MM.1S (cell line): ENCODE results near the gene COLQ.

Source experiments
- DNase-seq: peaks from one replicate; pipeline ENCODE4 v3.0.0-alpha.2; 2015
- H2AFZ ChIP-seq: fragments of 300-600 bp; sonication (generic); 2 replicates; pipeline ENCODE4 v1.6.0; 2016; ENCODE audit warnings: antibody characterized with exemption, low read length
- H3F3A ChIP-seq: fragments of 300-600 bp; sonication (generic); 2 replicates; pipeline ENCODE4 v1.6.1; 2016; ENCODE audit warnings: mild to moderate bottlenecking, antibody characterized with exemption, low read length, moderate library complexity, mixed read lengths; ENCODE audit not compliant: insufficient read depth
- H3K27ac ChIP-seq: fragments of 300-600 bp; sonication (generic); 2 replicates; pipeline ENCODE4 v1.5.1; 2016; ENCODE audit warnings: mild to moderate bottlenecking, low read length
- H3K27me3 ChIP-seq: fragments of 300-600 bp; sonication (generic); replicated peaks from 2 replicates; pipeline ENCODE4 v1.6.0; 2016; ENCODE audit warnings: low read length; ENCODE audit not compliant: insufficient read depth
- H3K36me3 ChIP-seq: fragments of 300-600 bp; sonication (generic); replicated peaks from 2 replicates; pipeline ENCODE4 v1.6.1; 2016; ENCODE audit warnings: mild to moderate bottlenecking, low read length, mixed read lengths; ENCODE audit not compliant: insufficient read depth
- H3K4me1 ChIP-seq: fragments of 300-600 bp; sonication (generic); 2 replicates; pipeline ENCODE4 v1.6.1; 2016; ENCODE audit warnings: low read length, mixed read lengths
- H3K4me2 ChIP-seq: fragments of 300-600 bp; sonication (generic); 2 replicates; pipeline ENCODE4 v1.6.0; 2016; ENCODE audit warnings: low read depth, low read length
- H3K4me3 ChIP-seq: fragments of 300-600 bp; sonication (generic); 2 replicates; pipeline ENCODE4 v1.5.1; 2016; ENCODE audit warnings: low read length, mixed read lengths
- H3K79me2 ChIP-seq: fragments of 300-600 bp; sonication (generic); 2 replicates; pipeline ENCODE4 v1.6.1; 2016; ENCODE audit warnings: mixed run types, low read length, mixed read lengths
- H3K9ac ChIP-seq: fragments of 300-600 bp; sonication (generic); 2 replicates; pipeline ENCODE4 v1.6.1; 2016; ENCODE audit warnings: low read length, mixed read lengths
- H3K9me2 ChIP-seq: fragments of 300-600 bp; sonication (generic); replicated peaks from 2 replicates; pipeline ENCODE4 v1.6.1; 2016; ENCODE audit warnings: mild to moderate bottlenecking, low read length, mixed read lengths; ENCODE audit not compliant: insufficient read depth
- H3K9me3 ChIP-seq: fragments of 300-600 bp; sonication (generic); replicated peaks from 2 replicates; pipeline ENCODE4 v1.6.1; 2016; ENCODE audit warnings: mild to moderate bottlenecking, low read length, mixed read lengths; ENCODE audit not compliant: insufficient read depth
- H4K20me1 ChIP-seq: fragments of 300-600 bp; sonication (generic); 2 replicates; pipeline ENCODE4 v1.6.1; 2016; ENCODE audit warnings: mild to moderate bottlenecking, low read length, moderate library complexity, mixed read lengths; ENCODE audit not compliant: insufficient read depth
- CTCF ChIP-seq: fragments of 300-600 bp; sonication (generic); IDR thresholded peaks from 2 replicates; pipeline ENCODE4 v1.5.1; 2016; ENCODE audit warnings: antibody characterized with exemption, low read length, mixed read lengths
- EZH2 ChIP-seq: fragments of 300-600 bp; sonication (generic); optimal IDR thresholded peaks from 2 replicates; pipeline ENCODE3; 2017; ENCODE audit warnings: low read depth, mild to moderate bottlenecking, antibody characterized with exemption, low read length, mixed read lengths
- EZH2phosphoT487 ChIP-seq: fragments of 300-600 bp; sonication (generic); IDR thresholded peaks from 2 replicates; pipeline ENCODE4 v1.6.1; 2018; ENCODE audit warnings: antibody characterized with exemption, low read length

COLQ gene

DNA sequence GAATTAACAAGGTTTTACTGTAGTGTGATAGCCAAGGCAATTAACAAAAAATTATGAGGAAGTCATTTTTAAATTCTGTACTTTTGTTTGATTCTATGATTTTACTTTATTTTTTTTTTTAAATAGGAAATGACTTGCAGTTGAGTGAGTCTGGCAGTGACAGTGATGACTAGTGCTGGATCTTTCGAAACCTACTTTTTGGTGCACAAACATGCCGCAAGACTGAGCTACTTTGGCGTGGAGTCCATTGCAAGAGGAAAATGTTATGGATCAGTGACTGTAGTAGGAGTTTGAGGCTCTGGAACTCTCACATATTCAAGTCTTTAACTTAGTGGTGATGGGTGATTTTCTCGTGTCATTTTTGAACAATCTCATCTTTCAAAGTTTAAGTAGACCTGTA, 82.5 kb downstream of the COLQ start:
- no peak for TF ChIP-seq CTCF
- no peak for TF ChIP-seq EZH2
- no peak for TF ChIP-seq EZH2phosphoT487
- H3K9me3 ChIP-seq: no peaks in the 10 kb centered on the region
- H3K9ac ChIP-seq: no peak overlapping the region
- no peak overlapping the region for H3K4me2 ChIP-seq
- H3K27ac ChIP-seq: no peak overlapping the region
- H3K79me2 ChIP-seq: no peaks in the 10 kb centered on the region
- H3K9me2 ChIP-seq: no peaks in the 10 kb centered on the region
- DNase-seq: no peak
- H3F3A ChIP-seq: no peaks in the 10 kb centered on the region
- no peak overlapping the region for H2AFZ ChIP-seq
- no peaks in the 10 kb centered on the region for H4K20me1 ChIP-seq
- H3K27me3 ChIP-seq: no peaks in the 10 kb centered on the region
- peaks cover 7% of the 10 kb centered on the region; the same call in 1 of the 2 replicates for H3K36me3 ChIP-seq
- H3K4me3 ChIP-seq: no peak overlapping the region
- no peaks in the 10 kb centered on the region for H3K4me1 ChIP-seq

GRCh38 chr3:15436246-15436645, 85.3 kb downstream of the COLQ start:
- H3K27me3 ChIP-seq: no peaks in the 10 kb centered on the region
- H3K36me3 ChIP-seq: peaks cover 7% of the 10 kb centered on the region; the same call in 1 of the 2 replicates
- DNase-seq: no peak
- H3K9me2 ChIP-seq: no peaks in the 10 kb centered on the region
- H3K9me3 ChIP-seq: no peaks in the 10 kb centered on the region
- H3K4me2 ChIP-seq: no peak overlapping the region
- no peak overlapping the region for H3K9ac ChIP-seq
- H3K4me1 ChIP-seq: no peaks in the 10 kb centered on the region
- H3K4me3 ChIP-seq: no peak overlapping the region
- H3F3A ChIP-seq: no peaks in the 10 kb centered on the region
- no peak overlapping the region for H3K27ac ChIP-seq
- peaks cover 2% of the 10 kb centered on the region for H3K79me2 ChIP-seq
- TF ChIP-seq EZH2 (no peak), CTCF (no peak), EZH2phosphoT487 (no peak)
- H2AFZ ChIP-seq: no peak overlapping the region
- no peaks in the 10 kb centered on the region for H4K20me1 ChIP-seq

GRCh38 chr3:15434756-15435155, 86.8 kb downstream of the COLQ start:
- Histone ChIP-seq H4K20me1 (no peaks in the 10 kb centered on the region), H3K9ac (no peak overlapping the region), H3K27me3 (no peaks in the 10 kb centered on the region), H3K9me2 (no peaks in the 10 kb centered on the region), H3K4me3 (no peak overlapping the region), H3K36me3 (peaks cover 3% of the 10 kb centered on the region; the same call in 1 of the 2 replicates), H3K9me3 (no peaks in the 10 kb centered on the region), H2AFZ (no peak overlapping the region), H3F3A (no peaks in the 10 kb centered on the region), H3K4me1 (no peaks in the 10 kb centered on the region), H3K79me2 (peaks cover 15% of the 10 kb centered on the region), H3K27ac (no peak overlapping the region), H3K4me2 (no peak overlapping the region)
- TF ChIP-seq CTCF (no peak), EZH2 (no peak), EZH2phosphoT487 (no peak)
- DNase-seq: no peak
